Measurements from ENCODE around the gene OSBPL8.

Gene OSBPL8

DNA sequence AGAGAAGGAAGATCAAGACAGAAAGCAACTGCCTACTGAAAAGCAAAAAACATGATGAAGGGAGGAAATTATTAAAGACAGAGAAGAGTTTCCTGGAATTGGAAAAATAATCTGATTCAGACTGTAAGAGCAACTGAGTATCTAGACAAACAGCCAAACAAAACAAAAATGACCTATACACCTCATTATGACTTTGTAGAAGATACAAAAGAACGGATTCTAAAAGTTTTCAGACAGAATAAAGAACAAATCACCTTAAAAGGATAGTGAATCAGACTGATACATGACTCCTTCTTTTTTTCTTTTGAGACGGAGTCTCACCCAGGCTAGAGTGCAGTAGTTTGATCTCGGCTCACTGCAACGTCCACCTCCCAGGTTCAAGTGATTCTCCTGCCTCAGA, 10.4 kb downstream of the OSBPL8 start (continued):
- TF ChIP-seq, protein P1, sequence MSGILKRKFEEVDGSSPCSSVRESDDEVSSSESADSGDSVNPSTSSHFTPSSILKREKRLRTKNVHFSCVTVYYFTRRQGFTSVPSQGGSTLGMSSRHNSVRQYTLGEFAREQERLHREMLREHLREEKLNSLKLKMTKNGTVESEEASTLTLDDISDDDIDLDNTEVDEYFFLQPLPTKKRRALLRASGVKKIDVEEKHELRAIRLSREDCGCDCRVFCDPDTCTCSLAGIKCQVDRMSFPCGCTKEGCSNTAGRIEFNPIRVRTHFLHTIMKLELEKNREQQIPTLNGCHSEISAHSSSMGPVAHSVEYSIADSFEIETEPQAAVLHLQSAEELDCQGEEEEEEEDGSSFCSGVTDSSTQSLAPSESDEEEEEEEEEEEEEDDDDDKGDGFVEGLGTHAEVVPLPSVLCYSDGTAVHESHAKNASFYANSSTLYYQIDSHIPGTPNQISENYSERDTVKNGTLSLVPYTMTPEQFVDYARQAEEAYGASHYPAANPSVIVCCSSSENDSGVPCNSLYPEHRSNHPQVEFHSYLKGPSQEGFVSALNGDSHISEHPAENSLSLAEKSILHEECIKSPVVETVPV (CRISPR knock-in tag; IDR thresholded peaks at IDR 0.05) = no peak
- no peak for TF ChIP-seq SNAI2 (CRISPR knock-in tag; IDR thresholded peaks at IDR 0.05)
- no peak for TF ChIP-seq BACH2 (CRISPR knock-in tag; IDR thresholded peaks at IDR 0.05; ENCODE audit: borderline replicate concordance)

GRCh38 chr12:76548222-76548837, 11.2 kb downstream of the OSBPL8 start:
- peak; percentile 67 for ATAC-seq
- TF ChIP-seq ZC3H10 (CRISPR knock-in tag; IDR thresholded peaks at IDR 0.05) (no peak), ZNF565 (CRISPR knock-in tag; conservative IDR thresholded peaks at IDR 0.05; ENCODE audit: low read depth) (no peak)

DNA sequence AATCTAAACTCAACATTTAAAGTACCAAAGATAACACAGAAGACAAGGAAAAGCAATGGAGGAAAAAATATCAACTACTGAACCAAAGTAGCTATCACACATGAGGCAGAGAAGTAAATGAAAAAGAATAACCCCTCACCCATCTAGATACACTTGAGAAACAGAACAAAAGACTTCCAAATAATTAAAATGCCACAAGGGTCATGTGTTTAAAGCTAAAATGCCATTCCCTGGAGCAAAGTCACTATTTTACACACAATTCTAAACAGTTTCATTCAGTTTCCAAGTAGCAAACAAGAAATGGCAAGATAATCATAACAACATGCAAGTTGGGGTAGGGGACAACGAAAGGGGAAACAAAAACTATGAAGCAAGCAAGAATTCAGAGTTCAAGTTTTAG, 12.0 kb downstream of the OSBPL8 start:
- TF ChIP-seq ISL1 (CRISPR knock-in tag; IDR thresholded peaks at IDR 0.05) (no peak), ZC3H10 (CRISPR knock-in tag; IDR thresholded peaks at IDR 0.05) (no peak), ZNF70 (CRISPR knock-in tag; IDR thresholded peaks at IDR 0.05) (no peak), OSR1 (CRISPR knock-in tag; IDR thresholded peaks at IDR 0.05) (no peak), SNAI2 (CRISPR knock-in tag; IDR thresholded peaks at IDR 0.05) (no peak), POU6F1 (CRISPR knock-in tag; IDR thresholded peaks at IDR 0.05; ENCODE audit: borderline replicate concordance, low read depth) (no peak)
- TF ChIP-seq, protein P2, sequence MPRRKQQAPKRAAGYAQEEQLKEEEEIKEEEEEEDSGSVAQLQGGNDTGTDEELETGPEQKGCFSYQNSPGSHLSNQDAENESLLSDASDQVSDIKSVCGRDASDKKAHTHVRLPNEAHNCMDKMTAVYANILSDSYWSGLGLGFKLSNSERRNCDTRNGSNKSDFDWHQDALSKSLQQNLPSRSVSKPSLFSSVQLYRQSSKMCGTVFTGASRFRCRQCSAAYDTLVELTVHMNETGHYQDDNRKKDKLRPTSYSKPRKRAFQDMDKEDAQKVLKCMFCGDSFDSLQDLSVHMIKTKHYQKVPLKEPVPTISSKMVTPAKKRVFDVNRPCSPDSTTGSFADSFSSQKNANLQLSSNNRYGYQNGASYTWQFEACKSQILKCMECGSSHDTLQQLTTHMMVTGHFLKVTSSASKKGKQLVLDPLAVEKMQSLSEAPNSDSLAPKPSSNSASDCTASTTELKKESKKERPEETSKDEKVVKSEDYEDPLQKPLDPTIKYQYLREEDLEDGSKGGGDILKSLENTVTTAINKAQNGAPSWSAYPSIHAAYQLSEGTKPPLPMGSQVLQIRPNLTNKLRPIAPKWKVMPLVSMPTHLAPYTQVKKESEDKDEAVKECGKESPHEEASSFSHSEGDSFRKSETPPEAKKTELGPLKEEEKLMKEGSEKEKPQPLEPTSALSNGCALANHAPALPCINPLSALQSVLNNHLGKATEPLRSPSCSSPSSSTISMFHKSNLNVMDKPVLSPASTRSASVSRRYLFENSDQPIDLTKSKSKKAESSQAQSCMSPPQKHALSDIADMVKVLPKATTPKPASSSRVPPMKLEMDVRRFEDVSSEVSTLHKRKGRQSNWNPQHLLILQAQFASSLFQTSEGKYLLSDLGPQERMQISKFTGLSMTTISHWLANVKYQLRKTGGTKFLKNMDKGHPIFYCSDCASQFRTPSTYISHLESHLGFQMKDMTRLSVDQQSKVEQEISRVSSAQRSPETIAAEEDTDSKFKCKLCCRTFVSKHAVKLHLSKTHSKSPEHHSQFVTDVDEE (CRISPR knock-in tag; IDR thresholded peaks at IDR 0.05) = no peak
- ATAC-seq = no peak

DNA sequence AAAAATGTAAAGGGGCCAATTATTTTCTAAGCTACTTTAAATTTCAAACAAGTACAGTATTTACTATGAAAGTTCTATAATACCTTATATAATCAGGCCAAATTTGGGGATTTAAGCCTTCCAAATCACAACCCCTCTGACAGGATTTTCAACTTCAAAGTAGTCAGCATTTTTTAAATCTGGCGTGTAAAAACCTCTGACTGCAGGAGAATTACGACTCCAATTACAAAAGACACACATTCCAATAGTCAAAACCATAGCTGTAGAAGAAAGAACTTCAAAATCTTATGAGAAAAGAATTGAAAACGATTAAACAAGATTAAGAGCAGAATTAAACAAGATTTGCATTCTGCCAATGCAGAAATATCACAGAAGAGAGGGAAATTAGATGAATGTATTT, 12.7 kb downstream of the OSBPL8 start:
- TF ChIP-seq ZFP30 (CRISPR knock-in tag; IDR thresholded peaks at IDR 0.05) (no peak), BACH2 (CRISPR knock-in tag; IDR thresholded peaks at IDR 0.05; ENCODE audit: borderline replicate concordance) (no peak), ZNF8 (CRISPR knock-in tag; IDR thresholded peaks at IDR 0.05) (no peak), ZNF70 (CRISPR knock-in tag; IDR thresholded peaks at IDR 0.05) (no peak), ARNTL (CRISPR knock-in tag; IDR thresholded peaks at IDR 0.05; ENCODE audit: borderline replicate concordance, low read depth) (no peak), OSR1 (CRISPR knock-in tag; IDR thresholded peaks at IDR 0.05) (no peak), PPARA (CRISPR knock-in tag; IDR thresholded peaks at IDR 0.05; ENCODE audit: borderline replicate concordance) (no peak), ESRRG (CRISPR knock-in tag; IDR thresholded peaks at IDR 0.05) (no peak), CSDC2 (CRISPR knock-in tag; IDR thresholded peaks at IDR 0.05) (no peak), ISL1 (CRISPR knock-in tag; IDR thresholded peaks at IDR 0.05) (no peak), TOX (CRISPR knock-in tag; IDR thresholded peaks at IDR 0.05; ENCODE audit: borderline replicate concordance) (no peak), ZFP3 (CRISPR knock-in tag; IDR thresholded peaks at IDR 0.05) (no peak), TCF4 (CRISPR knock-in tag; IDR thresholded peaks at IDR 0.05; ENCODE audit: borderline replicate concordance) (no peak), ZC3H10 (CRISPR knock-in tag; IDR thresholded peaks at IDR 0.05) (no peak), RARB (CRISPR knock-in tag; IDR thresholded peaks at IDR 0.05) (no peak)
- TF ChIP-seq, protein P3, sequence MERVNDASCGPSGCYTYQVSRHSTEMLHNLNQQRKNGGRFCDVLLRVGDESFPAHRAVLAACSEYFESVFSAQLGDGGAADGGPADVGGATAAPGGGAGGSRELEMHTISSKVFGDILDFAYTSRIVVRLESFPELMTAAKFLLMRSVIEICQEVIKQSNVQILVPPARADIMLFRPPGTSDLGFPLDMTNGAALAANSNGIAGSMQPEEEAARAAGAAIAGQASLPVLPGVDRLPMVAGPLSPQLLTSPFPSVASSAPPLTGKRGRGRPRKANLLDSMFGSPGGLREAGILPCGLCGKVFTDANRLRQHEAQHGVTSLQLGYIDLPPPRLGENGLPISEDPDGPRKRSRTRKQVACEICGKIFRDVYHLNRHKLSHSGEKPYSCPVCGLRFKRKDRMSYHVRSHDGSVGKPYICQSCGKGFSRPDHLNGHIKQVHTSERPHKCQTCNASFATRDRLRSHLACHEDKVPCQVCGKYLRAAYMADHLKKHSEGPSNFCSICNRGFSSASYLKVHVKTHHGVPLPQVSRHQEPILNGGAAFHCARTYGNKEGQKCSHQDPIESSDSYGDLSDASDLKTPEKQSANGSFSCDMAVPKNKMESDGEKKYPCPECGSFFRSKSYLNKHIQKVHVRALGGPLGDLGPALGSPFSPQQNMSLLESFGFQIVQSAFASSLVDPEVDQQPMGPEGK (CRISPR knock-in tag; IDR thresholded peaks at IDR 0.05; ENCODE audit: borderline replicate concordance) = no peak
- TF ChIP-seq, protein P1 (CRISPR knock-in tag; IDR thresholded peaks at IDR 0.05) = no peak
- no peak for ATAC-seq
